NB4 (cell line): ENCODE data around the gene PTPN4.
A peak's percentile ranks its signal among the peaks of the same experiment; 100 is the strongest.

Source experiments
- POLR2A ChIP-seq: IDR thresholded peaks from 2 replicates; pipeline ENCODE4 v1.6.1; 2011; ENCODE audit warnings: mild to moderate bottlenecking; ENCODE audit not compliant: insufficient read length; ENCODE audit errors: extremely low read depth
- TF ChIP-seq, protein P1 (sequence below): IDR thresholded peaks from one replicate; pipeline ENCODE4 v1.5.1; 2012; ENCODE audit warnings: low read depth, low read length

- TF ChIP-seq, protein P1, sequence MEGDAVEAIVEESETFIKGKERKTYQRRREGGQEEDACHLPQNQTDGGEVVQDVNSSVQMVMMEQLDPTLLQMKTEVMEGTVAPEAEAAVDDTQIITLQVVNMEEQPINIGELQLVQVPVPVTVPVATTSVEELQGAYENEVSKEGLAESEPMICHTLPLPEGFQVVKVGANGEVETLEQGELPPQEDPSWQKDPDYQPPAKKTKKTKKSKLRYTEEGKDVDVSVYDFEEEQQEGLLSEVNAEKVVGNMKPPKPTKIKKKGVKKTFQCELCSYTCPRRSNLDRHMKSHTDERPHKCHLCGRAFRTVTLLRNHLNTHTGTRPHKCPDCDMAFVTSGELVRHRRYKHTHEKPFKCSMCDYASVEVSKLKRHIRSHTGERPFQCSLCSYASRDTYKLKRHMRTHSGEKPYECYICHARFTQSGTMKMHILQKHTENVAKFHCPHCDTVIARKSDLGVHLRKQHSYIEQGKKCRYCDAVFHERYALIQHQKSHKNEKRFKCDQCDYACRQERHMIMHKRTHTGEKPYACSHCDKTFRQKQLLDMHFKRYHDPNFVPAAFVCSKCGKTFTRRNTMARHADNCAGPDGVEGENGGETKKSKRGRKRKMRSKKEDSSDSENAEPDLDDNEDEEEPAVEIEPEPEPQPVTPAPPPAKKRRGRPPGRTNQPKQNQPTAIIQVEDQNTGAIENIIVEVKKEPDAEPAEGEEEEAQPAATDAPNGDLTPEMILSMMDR, result peak; percentile 84
- TF ChIP-seq POLR2A, result no peak
Observed at GRCh38 chr2:119826370-119826961, 66.7 kb downstream of the PTPN4 start.
